NK-92 (cell line): ENCODE results near the gene PIGO.
A peak's percentile ranks its signal among the peaks of the same experiment; 100 is the strongest.

Experiments
- DNase-seq: peaks from one replicate; lab custom pipeline; 2025; ENCODE audit not compliant: unreplicated experiment; lab: John Stamatoyannopoulos, UW

PIGO gene

DNA sequence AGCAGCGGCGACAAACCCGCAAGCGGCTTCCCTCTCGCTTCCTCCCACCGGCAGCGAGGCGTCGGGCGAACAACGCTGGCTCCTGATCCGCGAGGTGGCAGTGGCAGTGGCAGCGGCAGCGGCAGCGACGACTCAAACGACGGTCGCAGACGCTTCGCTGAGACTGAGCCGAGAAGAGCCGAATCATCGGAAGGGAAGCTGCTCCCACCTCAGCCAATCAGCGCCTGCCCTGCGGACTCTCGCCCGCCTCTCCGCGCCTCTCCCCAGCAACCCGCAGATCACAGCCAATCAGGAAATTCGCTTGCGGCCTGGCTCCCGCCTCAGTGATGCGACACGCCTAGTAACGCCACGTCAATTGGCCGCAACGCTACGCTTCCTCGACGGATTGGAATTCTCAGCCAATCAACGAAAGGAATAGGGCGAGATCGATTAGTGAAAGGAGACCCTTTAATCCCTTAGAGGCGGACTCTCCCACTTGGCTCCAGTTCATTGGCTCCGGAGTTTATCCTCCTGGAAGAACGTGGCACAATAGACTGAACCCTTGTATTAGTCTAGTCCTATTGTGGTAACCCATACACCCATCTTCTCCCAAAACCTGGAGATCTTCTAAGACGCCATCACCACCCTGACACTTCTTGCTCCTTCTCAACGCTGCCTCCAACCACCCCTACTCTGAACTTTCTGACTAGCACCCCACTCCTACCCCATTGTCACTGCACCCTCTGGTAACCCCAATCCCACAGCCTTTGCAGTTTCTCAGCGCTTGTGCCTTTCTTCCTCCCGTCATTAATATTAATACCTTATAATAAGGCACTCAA, 23.7 kb downstream of the PIGO start, which contains the start of gene VCP:
TSS of gene VCP (minus strand) at position 165 of the 818 bp plus-strand sequence. CDS start 272 bp downstream, outside the sequence.
- peak; percentile 81 for DNase-seq

DNA sequence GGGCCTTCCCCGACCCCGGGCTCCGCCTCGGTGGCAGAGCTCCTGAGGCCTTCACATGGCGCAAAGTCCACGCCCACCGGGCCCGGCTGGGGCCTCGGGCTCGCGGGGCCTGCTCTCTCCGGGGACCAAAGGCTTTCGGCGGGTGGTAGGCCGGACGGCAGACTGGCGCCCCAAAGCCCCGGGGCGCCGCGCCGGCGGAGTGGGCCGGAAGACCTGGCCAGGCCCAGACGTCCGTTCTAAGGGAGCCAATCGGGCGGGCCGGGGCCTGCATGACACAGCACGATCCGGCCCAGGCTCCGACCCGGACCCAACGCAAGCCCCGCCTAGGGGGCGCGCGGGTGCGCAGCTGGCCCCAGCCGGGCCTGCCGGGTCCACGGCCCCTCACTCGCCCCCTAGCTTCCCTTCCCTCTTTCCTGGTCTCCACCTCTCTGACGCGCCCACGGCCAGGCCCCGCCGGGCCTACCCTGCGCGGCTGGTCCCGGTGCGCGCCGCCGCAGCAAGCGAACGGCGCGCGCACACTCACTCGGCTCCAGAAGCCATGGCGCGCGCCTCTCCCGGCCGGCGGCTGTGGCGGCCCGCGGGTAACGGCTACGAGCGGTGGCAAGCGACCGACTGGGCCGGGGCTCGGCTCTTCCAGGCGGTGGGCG, 24.5 kb downstream of the PIGO start:
- DNase-seq: no peak

DNA sequence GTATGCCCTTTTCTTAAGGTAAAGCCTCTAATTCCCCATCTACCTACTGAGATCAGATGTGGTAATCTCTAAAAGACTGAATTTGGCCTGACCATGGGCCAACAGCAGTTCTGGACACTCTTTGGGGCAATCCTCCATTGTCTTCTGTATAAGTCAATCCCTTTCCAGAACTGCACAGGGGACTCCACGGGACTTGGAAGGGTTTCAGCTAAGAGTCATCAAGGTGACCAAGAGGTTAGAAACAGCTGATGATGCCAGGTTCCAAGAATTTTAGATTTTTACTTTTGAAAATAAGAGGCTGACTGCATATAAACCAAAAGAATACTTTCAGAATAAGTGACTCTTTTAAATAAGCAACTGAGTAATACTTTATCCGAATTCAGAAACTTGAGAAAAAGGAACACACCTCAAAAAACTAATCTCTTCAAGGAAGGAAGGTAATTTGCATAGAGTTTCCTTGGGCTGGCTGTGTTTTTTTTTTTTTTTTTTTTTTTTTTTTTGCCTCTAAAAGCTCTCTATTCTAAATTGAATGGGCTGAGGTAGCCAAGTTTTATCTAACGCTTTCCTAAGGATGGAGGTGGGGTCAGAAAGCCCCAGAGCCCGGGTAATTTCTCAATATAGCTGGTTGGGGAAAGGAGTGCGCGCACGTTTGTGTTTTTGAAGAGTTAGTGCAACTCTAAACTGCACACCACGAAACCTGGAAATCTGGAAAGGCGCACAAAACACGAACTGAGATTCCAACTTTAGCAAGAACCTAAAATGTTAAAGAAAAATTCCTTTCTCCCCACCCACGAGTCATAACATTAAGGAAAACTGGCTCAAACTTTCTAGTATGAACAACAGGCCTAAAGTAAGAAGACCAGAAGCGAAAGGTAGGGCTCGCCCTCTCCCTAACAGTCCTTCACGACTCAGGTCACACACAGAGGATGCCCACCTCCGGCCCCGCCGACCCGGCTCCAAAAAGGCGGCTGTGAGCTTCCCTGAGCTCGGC, 25.3 kb downstream of the PIGO start:
- DNase-seq: no peak

DNA sequence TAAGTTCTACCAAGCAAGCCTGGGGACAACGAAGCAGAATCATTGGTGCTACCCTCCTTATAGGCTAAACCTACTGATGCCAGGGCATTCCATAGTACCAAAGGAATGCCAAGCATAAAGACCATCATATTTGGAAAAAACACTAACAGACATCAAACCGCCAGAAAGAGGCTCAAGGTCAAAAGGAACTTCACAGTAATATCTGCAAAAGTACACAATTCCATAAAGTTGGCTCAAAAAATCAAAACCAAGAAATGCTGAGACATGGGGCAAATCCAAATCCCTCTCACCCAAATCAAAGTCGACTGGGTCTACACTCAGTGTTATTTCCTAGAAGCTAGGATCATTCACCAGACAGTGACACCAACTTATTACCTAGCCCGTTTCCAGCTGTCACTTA, 27.4 kb downstream of the PIGO start:
- DNase-seq: no peak

DNA sequence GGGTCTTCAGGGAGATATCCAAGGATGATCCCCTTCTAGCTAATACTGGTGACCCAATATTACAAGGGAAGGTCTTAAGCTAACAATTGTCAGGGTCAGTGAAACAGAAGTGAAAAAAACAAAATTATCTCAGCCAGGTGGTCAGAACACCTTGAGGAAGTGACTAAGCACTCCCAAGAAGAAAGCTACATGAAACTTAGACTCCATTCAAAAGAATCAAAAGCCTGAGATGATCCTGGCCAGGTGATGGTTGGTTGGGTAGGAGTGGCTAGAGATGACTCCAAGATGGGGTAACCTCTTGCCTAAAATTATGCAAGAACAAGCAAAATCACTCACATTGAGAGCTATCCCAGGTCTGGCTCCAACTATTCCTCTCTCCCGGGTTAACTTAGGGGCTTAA, 29.3 kb downstream of the PIGO start:
- no peak for DNase-seq

DNA sequence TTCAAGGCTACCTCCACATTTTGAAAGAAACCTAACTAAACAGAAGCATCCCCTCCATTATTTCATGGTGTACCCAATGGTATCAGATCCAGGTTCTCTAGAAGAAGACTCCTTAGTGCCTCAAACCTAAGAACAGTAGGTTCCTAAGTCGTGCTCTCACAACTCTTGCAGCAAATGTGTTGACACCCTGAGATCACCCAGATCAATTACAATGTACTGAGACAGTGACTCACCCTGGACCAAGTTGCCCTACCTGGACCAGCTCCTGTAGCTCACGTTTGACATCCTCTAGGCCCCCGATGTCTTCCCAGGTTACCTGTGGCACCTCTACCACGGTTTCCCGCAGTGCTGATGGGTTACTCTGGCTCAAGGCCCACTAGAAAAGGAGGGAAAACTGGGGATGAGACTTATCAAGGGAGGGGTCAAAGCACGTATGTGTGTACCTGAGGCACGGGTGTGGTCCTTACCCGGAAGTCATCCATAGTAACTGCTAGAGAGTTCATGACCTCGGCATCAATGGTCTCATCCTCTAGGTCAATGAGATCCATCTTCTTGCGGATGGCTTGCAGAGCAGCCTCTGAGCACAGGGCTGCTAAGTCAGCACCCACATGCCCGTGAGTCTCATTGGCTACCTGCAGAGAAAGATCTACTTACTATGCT, 35.7 kb downstream of the PIGO start:
- DNase-seq: no peak

DNA sequence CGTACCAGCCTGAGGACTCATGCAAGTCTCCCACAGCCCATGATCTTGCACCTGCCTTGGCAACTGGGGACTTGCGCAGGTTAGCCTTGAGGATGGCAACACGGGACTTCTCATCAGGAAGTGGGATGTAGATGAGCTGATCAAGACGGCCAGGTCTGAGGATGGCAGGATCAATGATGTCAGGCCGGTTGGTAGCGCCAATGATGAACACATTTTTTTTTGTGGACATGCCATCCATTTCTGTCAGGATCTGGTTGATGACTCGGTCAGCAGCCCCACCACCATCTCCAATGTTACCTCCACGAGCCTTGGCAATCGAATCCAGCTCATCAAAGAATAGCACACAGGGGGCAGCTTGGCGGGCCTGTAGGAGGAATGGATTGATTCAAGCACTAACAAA, 37.0 kb downstream of the PIGO start:
- no peak for DNase-seq

DNA sequence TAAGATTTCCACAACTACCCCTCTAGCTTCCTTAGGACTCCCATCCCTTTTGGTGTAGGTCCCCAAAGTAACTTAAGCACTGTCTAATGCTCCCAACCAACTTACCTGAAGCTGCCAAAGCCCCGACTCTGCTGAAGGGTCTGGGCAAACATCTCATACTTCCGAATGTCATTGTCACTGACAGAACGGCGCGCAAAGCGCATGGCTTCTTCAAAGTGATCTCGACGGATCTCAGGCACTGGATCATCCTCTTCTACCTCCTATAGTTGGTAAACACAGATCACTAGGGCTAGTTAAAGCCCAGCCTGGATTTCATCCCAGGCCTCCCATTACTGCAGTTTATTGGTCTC, 39.1 kb downstream of the PIGO start:
- no peak for DNase-seq

DNA sequence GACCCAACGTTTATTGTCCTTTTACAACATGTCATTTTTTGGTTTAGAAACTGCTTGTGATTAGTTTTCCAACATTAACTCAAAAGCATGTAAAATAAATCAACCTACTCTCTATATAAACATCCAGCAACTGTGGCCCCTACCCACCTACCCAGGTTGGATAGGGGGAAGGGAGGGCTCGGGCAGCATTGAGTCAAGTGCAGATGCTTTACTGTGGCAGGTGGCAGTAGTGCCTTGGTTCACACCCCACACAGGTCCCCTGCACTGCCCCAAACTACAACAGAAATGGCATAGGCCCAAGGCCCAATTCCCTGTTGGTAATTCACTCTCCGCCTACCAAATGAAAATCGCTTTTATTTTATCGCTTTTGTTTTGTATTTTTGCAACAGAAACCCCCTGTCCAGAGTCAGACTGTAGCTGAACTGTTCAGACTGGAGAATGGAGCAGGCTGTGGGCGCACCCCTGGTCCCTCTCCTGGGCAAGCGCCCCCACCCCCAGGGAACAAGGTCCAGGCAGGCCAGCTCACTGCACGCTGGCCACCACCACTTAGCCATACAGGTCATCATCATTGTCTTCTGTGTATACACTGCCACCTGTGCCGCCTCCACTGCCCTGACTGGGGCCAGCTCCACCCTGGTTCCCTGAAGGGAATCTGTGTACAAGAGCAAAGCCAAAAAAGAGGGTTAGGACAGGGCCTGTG, 39.7 kb downstream of the PIGO start:
- DNase-seq: no peak

DNA sequence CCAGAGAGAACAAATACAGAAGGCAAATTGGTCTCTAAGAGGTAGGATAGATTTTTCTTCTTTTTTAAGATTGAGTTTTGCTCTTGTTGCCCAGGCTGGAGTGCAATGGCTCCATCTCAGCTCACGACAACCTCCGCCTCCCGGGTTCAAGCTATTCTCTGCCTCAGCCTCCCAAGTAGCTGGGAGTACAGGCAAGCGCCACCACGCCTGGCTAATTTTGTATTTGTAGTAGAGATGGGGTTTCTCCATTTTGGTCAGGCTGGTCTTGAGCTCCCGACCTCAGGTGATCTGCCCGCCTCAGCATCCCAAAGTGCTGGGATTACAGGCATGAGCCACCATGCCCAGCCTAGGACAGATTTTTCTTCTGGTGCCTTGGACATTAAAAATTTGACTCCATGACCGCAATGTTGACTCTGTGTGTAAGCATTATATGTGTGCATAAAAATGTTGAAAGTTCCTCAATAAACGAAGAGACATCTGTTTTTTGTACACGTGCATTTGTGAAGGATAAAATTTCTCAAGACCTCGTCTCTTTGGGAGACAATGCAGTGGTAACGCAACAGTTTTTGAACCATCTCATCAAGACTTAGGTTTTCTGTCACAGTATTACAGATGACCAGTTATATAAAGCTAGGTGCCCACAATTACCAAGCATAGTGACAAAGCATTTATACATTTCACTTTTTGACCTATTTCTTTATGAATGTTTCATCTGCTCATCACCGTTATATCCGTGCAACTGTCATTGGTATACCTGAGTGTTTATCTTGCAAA, 41.3 kb downstream of the PIGO start:
- DNase-seq: no peak

DNA sequence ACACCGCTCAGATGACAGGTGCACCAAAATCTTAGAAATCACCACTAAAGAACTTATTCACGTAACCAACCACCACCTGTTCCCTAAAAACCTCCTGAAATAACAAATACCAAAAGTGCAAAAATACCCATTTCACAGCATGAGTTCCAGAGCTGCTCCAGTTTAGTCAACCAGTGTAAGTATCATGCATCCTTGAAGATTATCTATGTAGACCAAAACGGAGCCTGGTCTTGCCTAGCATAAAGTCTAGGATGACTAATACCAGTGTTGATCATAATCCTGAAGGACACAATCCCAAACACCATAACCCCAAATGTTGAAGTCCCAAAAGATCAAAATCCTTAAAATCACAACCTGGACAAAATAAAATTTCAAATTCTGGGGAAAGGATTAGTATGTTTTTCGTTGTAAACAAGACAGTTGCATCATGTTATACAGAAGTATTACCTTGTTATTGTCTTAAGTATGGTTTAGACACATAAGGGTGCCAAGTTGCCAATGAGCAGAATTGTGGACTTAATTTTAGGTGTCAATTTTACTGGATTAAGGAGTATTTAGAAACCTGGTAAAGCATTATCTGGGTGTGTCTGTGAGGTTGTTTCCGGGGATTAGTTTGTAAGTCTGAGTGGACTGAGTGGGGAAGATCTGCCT, 42.1 kb downstream of the PIGO start:
- DNase-seq: no peak

DNA sequence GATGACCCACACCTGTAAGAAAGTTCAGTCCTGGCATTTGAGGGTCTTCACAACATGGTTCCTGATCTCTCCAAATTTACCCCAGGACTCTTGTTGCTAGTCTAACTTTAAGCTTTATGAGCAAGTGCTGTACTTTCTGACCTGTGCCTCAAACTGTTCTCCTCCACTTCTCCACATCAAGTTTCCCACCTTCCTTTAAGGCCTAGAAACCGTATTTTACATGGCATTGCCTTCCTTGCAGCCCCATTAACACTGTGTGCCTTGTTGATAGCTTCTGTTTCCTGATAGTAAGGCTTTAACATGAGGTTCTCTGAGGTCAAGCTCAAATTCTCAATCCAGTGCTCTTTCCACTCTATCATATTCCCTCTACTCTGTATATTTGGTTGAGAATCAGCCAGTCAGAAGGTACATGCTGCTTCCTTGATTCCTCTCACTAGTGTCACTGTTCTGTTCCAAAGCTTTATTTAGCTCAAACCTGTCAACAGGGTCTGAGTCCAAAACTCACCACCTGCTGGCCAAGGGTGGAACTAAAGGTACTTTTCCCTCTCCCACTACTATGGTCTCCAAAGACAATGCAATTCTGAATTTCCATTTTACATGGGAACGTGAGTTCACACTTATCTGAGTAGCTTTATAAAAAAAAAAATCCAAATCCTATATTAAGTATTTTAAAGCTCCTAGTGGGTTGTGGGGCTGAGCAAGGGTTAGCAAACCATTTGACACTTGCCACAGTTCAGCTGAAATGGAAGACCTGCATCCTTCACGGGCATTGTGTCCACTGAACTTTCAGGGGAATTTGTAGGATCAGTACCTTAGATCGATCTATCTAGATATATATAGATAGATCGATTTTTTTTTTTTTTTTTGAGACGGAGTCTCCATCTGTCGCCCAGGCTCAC, 45.1 kb downstream of the PIGO start:
- DNase-seq: no peak

DNA sequence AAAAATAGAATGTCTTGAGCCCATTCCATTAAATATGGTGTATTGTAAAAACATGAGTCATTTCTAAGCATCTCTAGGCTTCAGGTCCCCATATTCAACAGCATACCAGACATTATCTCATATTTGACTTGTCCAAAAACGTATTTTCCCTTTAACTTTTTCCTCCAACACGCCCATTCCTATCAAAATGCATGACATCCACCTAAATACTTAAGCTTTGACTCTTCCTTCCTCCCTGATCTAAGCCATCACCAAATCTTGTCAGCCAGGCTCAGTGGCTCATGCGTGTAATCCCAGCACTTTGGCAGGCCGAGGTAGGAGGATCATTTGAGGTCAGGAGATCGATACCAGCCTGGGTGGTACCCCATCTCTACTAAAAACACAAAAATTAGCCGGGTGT, 47.9 kb downstream of the PIGO start:
- DNase-seq: no peak

DNA sequence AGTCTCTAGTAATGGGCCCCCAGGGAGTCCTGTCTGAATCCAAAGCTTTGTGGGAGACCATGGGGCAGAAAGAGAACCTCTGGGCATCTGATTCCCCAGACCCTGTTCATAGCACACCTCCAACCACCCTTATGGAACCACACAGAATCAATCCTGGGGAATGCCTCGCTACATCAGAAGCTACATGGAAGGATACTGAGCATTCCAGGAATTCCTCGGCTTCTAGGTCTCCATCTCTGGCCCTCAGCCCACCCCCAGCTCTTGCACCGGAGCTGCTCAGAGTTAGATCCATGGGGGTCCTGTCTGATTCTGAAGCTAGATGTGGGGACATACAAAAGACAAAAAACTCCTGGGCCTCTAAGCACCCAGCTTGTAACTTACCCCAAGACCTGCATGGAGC, 52.3 kb downstream of the PIGO start:
- no peak for DNase-seq

DNA sequence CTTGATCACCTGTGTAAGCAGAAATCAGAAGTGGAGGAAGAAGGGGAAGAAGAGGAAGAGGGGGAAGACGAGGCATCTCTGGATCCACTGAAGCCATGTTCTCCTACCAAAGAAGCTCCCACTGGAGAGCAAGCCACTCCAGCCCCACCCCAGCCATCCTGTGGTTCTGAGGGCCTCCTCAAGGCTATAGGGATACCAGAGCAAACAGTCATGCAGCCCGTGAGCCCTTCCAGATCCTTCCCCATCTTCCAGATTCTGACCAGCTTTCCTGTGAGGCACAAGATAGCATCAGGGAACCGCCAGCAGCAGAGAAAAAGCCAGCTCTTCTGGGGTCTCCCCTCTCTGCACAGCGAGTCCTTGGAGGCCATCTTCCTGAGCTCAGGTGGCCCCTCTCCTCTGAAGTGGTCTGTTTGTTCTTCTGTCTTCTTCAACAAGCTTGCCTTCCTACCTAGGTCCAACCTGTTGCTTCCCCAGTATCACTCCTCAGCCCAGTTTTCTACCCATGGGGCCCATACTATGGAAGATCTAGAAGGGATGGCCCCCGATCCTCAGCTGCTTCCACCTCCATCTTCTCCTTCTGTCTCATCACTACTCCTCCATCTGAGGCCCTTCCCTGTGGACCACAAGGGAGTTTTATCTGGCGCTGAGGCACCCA, 53.4 kb downstream of the PIGO start:
- DNase-seq: no peak

DNA sequence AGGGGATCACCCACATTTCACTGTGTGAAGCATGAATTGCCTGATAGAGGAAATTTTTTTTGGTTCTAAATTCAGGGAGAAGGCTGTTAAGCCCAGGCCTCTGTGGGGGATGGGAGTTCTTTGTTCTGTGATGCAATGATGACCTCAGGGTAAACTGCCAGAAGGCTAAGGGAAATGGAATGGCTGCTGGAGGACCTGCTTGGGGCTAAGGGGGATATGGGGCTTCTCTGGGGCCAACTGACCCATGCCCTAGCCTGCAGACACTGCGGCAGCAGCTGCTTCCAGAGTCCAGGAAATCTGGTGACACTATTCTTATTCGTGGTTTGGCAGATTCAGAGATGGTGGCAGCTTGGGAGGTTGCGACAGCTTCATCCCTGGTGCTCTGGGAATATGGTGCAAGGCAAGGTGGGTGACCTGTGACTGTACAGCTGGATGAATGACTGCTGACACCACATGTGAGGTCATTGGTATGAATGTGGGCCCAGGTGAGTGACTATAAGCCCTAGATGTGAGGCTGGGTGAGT, 54.2 kb downstream of the PIGO start:
- no peak for DNase-seq
